ENCODE measurements around the gene FAM171A1. TPM values are rescaled to one million over a fixed set of nuclear protein-coding genes. Genes with fewer than 3 reads are reported as not detected.

Gene FAM171A1
- total and polyA plus RNA-seq, 4 donors, result 3.4 to 23.5 (median 9.7) TPM

GRCh38 chr10:15220445-15220844, 150.6 kb downstream of the FAM171A1 start:
- ATAC-seq (ENCODE audit: insufficient read depth, low FRiP score), result no peak
- Histone ChIP-seq H3K9me3 (ENCODE audit: control insufficient read depth in 4 of 4, insufficient read depth in 3 of 4, low read length in 3 of 4) (no peaks in the 10 kb centered on the region), H3K27ac (ENCODE audit: low read depth in 1 of 2, low read length in 1 of 2) (no peak overlapping the region), H3K27me3 (ENCODE audit: control insufficient read depth in 3 of 3, insufficient read depth in 3 of 3, low read length in 2 of 3) (no peaks in the 10 kb centered on the region), H3K4me3 (no peak overlapping the region), H3K36me3 (ENCODE audit: control insufficient read depth in 4 of 4, insufficient read depth in 4 of 4, low read length in 4 of 4) (peaks cover 0 to 7% (median under 1%) of the 10 kb centered on the region in 4 donors), H3K4me1 (ENCODE audit: control insufficient read depth in 5 of 5, insufficient read depth in 5 of 5, low read length in 5 of 5) (no peaks in the 10 kb centered on the region), H3K9ac (ENCODE audit: insufficient read depth in 1 of 2, low read length in 2 of 2) (no peak overlapping the region)
- no peak for DNase-seq
- TF ChIP-seq, protein P1, sequence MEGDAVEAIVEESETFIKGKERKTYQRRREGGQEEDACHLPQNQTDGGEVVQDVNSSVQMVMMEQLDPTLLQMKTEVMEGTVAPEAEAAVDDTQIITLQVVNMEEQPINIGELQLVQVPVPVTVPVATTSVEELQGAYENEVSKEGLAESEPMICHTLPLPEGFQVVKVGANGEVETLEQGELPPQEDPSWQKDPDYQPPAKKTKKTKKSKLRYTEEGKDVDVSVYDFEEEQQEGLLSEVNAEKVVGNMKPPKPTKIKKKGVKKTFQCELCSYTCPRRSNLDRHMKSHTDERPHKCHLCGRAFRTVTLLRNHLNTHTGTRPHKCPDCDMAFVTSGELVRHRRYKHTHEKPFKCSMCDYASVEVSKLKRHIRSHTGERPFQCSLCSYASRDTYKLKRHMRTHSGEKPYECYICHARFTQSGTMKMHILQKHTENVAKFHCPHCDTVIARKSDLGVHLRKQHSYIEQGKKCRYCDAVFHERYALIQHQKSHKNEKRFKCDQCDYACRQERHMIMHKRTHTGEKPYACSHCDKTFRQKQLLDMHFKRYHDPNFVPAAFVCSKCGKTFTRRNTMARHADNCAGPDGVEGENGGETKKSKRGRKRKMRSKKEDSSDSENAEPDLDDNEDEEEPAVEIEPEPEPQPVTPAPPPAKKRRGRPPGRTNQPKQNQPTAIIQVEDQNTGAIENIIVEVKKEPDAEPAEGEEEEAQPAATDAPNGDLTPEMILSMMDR (IDR thresholded peaks at IDR 0.05; ENCODE audit: control extremely low read depth, extremely low read depth), result no peak
- 89 to 98% methylated on average over 3 of the region's 3 CpGs for WGBS, 2 donors

DNA sequence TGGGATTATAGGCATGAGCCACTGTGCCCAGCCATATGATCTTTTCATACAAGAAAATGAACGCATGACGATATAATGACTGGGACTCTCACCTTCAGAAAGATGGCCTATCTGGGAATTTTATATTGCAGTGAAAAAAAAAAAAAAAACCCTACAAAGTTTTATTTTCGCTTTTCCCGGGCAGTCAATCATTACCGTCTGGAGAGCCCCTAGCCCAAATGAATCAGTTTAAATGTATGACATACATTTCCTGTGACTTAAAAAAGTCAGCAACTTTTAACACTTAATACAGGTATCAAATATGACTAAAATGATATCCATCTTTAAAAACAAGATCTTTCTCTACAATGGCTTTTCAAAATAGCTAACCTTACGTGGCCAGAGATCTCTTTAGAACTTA, 154.4 kb downstream of the FAM171A1 start:
- no peak overlapping the region for H3K4me3 ChIP-seq
- no peaks in the 10 kb centered on the region for H3K27me3 ChIP-seq (ENCODE audit: control insufficient read depth in 3 of 3, insufficient read depth in 3 of 3, low read length in 2 of 3)
- H3K9me3 ChIP-seq (ENCODE audit: control insufficient read depth in 4 of 4, insufficient read depth in 3 of 4, low read length in 3 of 4), result peaks cover 0 to 3% (median 0%) of the 10 kb centered on the region in 4 donors
- DNase-seq (no peak), ATAC-seq (ENCODE audit: insufficient read depth, low FRiP score) (no peak)
- 91 to 92% methylated on average over 6 of the region's 6 CpGs for WGBS, 2 donors
- peaks cover 0 to 23% (median 12%) of the 10 kb centered on the region in 4 donors for H3K36me3 ChIP-seq (ENCODE audit: control insufficient read depth in 4 of 4, insufficient read depth in 4 of 4, low read length in 4 of 4)
- no peak overlapping the region for H3K9ac ChIP-seq (ENCODE audit: insufficient read depth in 1 of 2, low read length in 2 of 2)
- no peaks in the 10 kb centered on the region for H3K4me1 ChIP-seq (ENCODE audit: control insufficient read depth in 5 of 5, insufficient read depth in 5 of 5, low read length in 5 of 5)
- TF ChIP-seq, protein P1 (IDR thresholded peaks at IDR 0.05; ENCODE audit: control extremely low read depth, extremely low read depth), result no peak
- H3K27ac ChIP-seq (ENCODE audit: low read depth in 1 of 2, low read length in 1 of 2), result no peak overlapping the region

DNA sequence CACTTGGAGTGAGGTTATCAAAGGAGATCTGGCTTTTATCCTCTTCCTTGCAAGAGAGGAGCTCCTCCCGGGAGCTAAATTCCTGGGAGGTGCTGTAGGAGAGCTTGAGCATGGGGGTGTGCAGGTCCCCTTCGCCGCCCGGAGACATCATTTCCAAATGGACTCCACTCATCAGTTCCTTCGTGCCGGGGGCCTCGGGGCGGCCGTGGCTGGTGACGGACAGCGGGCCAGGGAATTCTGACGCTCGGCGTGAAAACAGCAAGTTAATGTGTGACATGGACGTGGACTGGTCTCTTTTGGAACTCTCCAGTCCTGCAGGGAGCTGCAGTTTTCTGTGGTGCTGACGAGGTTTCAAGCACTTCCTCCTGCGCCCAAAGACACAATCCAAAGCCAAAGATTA, 156.9 kb downstream of the FAM171A1 start:
- Histone ChIP-seq H3K27me3 (ENCODE audit: control insufficient read depth in 3 of 3, insufficient read depth in 3 of 3, low read length in 2 of 3) (no peaks in the 10 kb centered on the region), H3K9ac (ENCODE audit: insufficient read depth in 1 of 2, low read length in 2 of 2) (no peak overlapping the region), H3K9me3 (ENCODE audit: control insufficient read depth in 4 of 4, insufficient read depth in 3 of 4, low read length in 3 of 4) (peaks cover 0 to 3% (median 0%) of the 10 kb centered on the region in 4 donors), H3K4me3 (no peak overlapping the region), H3K4me1 (ENCODE audit: control insufficient read depth in 5 of 5, insufficient read depth in 5 of 5, low read length in 5 of 5) (peaks cover 0 to 3% (median 0%) of the 10 kb centered on the region in 5 donors), H3K36me3 (ENCODE audit: control insufficient read depth in 4 of 4, insufficient read depth in 4 of 4, low read length in 4 of 4) (peaks cover 0 to 25% (median 14%) of the 10 kb centered on the region in 4 donors), H3K27ac (ENCODE audit: low read depth in 1 of 2, low read length in 1 of 2) (no peak overlapping the region)
- TF ChIP-seq, protein P1 (IDR thresholded peaks at IDR 0.05; ENCODE audit: control extremely low read depth, extremely low read depth), result no peak
- no peak for ATAC-seq (ENCODE audit: insufficient read depth, low FRiP score)
- DNase-seq, result no peak
- WGBS, 2 donors, result 89 to 92% methylated on average over 17 of the region's 17 CpGs

DNA sequence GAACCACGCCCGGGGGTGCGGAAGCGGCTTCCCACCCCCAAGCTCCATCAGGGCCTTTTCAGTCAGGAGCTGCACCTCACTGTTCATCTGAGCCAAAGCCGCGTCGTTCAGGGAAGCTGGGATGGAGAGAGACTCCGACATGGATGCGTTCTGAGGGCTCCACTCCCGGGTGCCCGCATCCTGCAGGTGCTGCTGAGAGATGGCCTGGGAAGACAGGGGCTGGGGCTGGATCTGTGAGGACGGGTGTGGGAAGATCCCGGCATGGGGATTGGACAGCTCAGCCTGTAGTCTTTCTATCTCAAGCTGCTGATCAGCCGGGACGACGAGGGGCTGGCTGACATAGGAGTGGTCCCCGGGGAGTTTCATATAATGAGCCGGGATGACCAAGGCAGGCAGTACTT, 157.6 kb downstream of the FAM171A1 start:
- 94 to 97% methylated on average over 18 of the region's 18 CpGs for WGBS, 2 donors
- H3K9me3 ChIP-seq (ENCODE audit: control insufficient read depth in 4 of 4, insufficient read depth in 3 of 4, low read length in 3 of 4), result peaks cover 0 to 3% (median 0%) of the 10 kb centered on the region in 4 donors
- H3K4me1 ChIP-seq (ENCODE audit: control insufficient read depth in 5 of 5, insufficient read depth in 5 of 5, low read length in 5 of 5), result peaks cover 0 to 3% (median 0%) of the 10 kb centered on the region in 5 donors
- TF ChIP-seq, protein P1 (IDR thresholded peaks at IDR 0.05; ENCODE audit: control extremely low read depth, extremely low read depth), result no peak
- peaks cover 0 to 25% (median 12%) of the 10 kb centered on the region in 4 donors for H3K36me3 ChIP-seq (ENCODE audit: control insufficient read depth in 4 of 4, insufficient read depth in 4 of 4, low read length in 4 of 4)
- no peak overlapping the region for H3K4me3 ChIP-seq
- H3K27ac ChIP-seq (ENCODE audit: low read depth in 1 of 2, low read length in 1 of 2), result no peak overlapping the region
- no peaks in the 10 kb centered on the region for H3K27me3 ChIP-seq (ENCODE audit: control insufficient read depth in 3 of 3, insufficient read depth in 3 of 3, low read length in 2 of 3)
- no peak overlapping the region for H3K9ac ChIP-seq (ENCODE audit: insufficient read depth in 1 of 2, low read length in 2 of 2)
- DNase-seq (no peak), ATAC-seq (ENCODE audit: insufficient read depth, low FRiP score) (no peak)

Measured in lung (tissue), 12 donors.